C4-2B (cell line): ENCODE results near the gene PRSS33.

ENCODE experiments used
- H3K27ac ChIP-seq: fragments of 450-650 bp; 2 replicates; pipeline ENCODE4 v1.5.1; 2017
- ZFX ChIP-seq: fragments of 450-650 bp; IDR thresholded peaks from 2 replicates; pipeline ENCODE4 v1.6.1; 2017
- TF ChIP-seq, protein P1 (sequence below): fragments of 450-650 bp; conservative IDR thresholded peaks from 2 replicates; pipeline ENCODE4 v1.5.1; 2017; ENCODE audit warnings: mild to moderate bottlenecking

Gene PRSS33

DNA sequence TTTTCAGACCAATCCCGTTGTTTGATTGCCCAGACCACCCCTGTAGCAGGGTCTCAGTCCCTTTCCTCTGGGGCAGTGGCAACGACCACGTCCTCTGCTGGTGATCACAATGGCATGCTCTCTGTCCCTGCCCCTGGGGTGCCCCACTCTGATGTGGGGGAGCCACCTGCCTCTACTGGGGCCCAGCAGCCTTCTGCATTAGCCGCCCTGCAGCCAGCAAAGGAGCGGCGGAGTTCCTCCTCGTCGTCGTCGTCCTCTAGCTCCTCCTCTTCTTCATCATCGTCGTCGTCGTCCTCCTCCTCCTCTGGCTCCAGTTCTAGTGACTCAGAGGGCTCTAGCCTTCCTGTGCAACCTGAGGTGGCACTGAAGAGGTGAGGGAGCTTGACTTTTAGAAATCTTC is 19.5 kb downstream of the PRSS33 start:
- no peak overlapping the region for H3K27ac ChIP-seq
- no peak for TF ChIP-seq ZFX
- TF ChIP-seq, protein P1, sequence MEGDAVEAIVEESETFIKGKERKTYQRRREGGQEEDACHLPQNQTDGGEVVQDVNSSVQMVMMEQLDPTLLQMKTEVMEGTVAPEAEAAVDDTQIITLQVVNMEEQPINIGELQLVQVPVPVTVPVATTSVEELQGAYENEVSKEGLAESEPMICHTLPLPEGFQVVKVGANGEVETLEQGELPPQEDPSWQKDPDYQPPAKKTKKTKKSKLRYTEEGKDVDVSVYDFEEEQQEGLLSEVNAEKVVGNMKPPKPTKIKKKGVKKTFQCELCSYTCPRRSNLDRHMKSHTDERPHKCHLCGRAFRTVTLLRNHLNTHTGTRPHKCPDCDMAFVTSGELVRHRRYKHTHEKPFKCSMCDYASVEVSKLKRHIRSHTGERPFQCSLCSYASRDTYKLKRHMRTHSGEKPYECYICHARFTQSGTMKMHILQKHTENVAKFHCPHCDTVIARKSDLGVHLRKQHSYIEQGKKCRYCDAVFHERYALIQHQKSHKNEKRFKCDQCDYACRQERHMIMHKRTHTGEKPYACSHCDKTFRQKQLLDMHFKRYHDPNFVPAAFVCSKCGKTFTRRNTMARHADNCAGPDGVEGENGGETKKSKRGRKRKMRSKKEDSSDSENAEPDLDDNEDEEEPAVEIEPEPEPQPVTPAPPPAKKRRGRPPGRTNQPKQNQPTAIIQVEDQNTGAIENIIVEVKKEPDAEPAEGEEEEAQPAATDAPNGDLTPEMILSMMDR: no peak

GRCh38 chr16:2767140-2767731 is 20.1 kb downstream of the PRSS33 start:
- TF ChIP-seq ZFX: no peak
- TF ChIP-seq, protein P1: no peak
- H3K27ac ChIP-seq: no peak overlapping the region

GRCh38 chr16:2766430-2767139 is 20.8 kb downstream of the PRSS33 start:
- H3K27ac ChIP-seq: no peak overlapping the region
- no peak for TF ChIP-seq ZFX
- TF ChIP-seq, protein P1: no peak

DNA sequence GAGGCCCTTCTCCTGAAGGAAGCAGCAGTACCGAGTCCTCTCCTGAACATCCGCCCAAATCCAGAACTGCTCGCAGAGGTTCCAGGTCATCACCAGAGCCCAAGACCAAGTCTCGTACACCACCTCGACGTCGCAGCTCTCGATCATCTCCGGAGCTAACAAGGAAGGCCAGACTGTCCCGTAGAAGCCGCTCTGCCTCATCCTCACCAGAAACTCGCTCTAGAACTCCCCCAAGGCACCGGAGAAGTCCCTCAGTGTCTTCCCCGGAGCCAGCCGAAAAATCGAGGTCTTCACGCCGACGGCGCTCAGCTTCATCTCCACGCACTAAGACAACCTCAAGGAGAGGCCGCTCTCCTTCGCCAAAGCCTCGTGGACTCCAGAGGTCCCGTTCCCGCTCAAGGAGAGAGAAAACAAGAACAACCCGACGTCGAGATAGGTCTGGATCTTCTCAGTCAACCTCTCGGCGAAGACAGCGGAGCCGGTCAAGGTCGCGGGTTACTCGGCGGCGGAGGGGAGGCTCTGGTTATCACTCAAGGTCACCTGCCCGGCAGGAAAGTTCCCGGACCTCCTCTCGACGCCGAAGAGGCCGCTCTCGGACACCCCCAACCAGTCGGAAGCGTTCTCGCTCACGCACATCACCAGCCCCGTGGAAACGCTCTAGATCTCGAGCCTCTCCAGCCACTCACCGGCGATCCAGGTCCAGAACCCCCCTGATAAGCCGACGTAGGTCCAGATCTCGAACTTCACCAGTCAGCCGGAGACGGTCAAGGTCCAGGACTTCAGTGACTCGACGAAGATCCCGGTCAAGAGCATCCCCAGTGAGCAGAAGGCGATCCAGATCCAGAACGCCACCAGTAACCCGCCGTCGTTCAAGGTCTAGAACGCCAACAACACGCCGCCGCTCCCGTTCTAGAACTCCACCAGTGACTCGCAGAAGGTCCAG is 21.6 kb downstream of the PRSS33 start:
- TF ChIP-seq, protein P1: no peak
- no peak for TF ChIP-seq ZFX
- no peak overlapping the region for H3K27ac ChIP-seq

GRCh38 chr16:2764718-2765117 is 22.6 kb downstream of the PRSS33 start:
- H3K27ac ChIP-seq: no peak overlapping the region
- no peak for TF ChIP-seq ZFX
- TF ChIP-seq, protein P1: no peak

DNA sequence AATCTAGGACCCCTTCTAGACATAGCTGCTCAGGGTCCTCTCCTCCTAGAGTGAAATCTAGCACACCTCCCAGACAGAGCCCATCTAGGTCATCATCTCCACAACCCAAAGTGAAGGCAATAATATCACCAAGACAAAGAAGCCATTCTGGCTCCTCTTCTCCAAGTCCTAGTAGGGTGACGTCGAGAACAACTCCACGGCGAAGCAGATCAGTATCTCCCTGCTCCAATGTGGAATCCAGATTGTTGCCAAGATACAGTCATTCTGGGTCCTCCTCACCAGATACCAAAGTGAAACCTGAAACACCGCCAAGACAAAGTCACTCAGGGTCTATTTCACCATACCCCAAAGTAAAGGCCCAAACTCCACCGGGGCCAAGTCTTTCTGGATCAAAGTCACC is 24.2 kb downstream of the PRSS33 start:
- TF ChIP-seq, protein P1: no peak
- TF ChIP-seq ZFX: no peak

DNA sequence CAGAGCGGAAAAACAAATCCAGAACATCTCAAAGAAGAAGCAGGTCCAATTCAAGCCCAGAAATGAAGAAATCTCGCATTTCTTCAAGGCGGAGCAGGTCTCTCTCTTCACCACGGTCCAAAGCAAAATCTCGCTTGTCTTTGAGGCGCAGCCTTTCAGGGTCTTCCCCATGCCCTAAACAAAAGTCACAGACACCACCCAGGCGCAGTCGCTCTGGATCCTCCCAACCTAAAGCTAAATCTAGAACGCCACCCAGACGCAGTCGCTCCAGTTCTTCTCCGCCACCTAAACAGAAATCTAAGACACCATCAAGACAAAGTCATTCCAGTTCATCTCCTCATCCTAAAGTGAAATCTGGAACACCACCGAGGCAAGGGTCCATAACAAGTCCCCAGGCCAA is 24.6 kb downstream of the PRSS33 start:
- TF ChIP-seq ZFX: no peak
- TF ChIP-seq, protein P1: no peak
- H3K27ac ChIP-seq: no peak overlapping the region

More for the DNA sequence above, 24.2 kb downstream of the PRSS33 start:
- H3K27ac ChIP-seq: no peak overlapping the region
